Fibroblast of villous mesenchyme (primary cell): Measurements from ENCODE around the gene WDR90. TPM values are rescaled to one million over a fixed set of nuclear protein-coding genes. Genes with fewer than 3 reads are reported as not detected.
"Not testable (repeated sequence)": the region's sequence is repeated elsewhere in the genome, so short reads cannot be mapped to it uniquely, and the experiment has no call there.

Experiments used
- DNase-seq: peaks from one replicate; pipeline ENCODE4 v3.0.0-alpha.2; 2010; ENCODE audit warnings: low read depth
- H3K4me3 ChIP-seq: 2 replicates; pipeline ENCODE4 v1.5.1; 2011; ENCODE audit warnings: low read depth, mild to moderate bottlenecking, low read length
- total RNA-seq: library from RNA; depleted of rRNA; stranded (reverse); fragments of >200 nt; gene quantifications from 2 replicates; pipeline ENCODE4 v1.2.3, GENCODE V29; 2012
- TF ChIP-seq, protein P1 (sequence below): IDR thresholded peaks from 2 replicates; pipeline ENCODE4 v1.5.1; 2012; ENCODE audit warnings: low read depth, mild to moderate bottlenecking, low read length; ENCODE audit not compliant: insufficient read depth

WDR90 gene
- total RNA-seq, 1 donor: 12.5 TPM

DNA sequence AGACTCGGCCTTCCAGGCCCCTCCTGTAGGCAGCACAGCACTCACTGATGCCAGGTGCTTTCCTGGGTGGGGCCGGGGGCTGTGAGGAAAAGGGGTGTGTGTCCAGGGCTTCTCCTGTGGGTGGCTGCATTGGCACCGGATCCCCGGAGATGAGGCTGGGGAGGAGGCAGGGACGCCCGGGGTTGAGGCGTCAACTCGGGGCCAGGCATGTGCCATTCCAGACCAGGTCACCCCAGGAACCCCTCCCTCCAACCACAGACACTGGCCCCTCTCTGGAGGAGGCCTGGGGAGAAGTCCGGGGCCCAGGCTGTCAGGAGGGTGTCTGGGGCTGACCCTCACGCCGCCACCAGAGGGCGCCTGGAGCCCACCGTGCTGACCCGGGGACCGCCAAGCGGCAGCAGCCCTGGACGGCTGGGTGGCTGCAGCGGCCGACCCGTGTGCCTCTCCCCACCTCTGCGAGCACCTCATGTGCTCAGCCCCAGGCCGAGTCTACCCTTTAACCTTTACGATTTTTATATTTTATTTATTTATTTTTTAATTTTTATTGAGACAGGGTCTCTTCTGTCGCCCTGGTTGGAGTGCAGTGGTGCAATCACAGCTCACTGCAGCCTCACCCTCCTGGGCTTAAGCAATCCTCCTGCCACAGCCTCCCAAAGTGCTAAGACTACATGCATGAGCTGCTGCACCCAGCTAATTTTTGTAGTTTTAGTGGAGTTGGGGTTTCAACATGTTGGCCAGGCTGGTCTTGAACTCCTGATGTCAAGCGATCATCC lies 62.6 kb downstream of the WDR90 start:
- TF ChIP-seq, protein P1, sequence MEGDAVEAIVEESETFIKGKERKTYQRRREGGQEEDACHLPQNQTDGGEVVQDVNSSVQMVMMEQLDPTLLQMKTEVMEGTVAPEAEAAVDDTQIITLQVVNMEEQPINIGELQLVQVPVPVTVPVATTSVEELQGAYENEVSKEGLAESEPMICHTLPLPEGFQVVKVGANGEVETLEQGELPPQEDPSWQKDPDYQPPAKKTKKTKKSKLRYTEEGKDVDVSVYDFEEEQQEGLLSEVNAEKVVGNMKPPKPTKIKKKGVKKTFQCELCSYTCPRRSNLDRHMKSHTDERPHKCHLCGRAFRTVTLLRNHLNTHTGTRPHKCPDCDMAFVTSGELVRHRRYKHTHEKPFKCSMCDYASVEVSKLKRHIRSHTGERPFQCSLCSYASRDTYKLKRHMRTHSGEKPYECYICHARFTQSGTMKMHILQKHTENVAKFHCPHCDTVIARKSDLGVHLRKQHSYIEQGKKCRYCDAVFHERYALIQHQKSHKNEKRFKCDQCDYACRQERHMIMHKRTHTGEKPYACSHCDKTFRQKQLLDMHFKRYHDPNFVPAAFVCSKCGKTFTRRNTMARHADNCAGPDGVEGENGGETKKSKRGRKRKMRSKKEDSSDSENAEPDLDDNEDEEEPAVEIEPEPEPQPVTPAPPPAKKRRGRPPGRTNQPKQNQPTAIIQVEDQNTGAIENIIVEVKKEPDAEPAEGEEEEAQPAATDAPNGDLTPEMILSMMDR: peak; percentile 92
- H3K4me3 ChIP-seq: no peak overlapping the region
- peak; percentile 60 for DNase-seq

DNA sequence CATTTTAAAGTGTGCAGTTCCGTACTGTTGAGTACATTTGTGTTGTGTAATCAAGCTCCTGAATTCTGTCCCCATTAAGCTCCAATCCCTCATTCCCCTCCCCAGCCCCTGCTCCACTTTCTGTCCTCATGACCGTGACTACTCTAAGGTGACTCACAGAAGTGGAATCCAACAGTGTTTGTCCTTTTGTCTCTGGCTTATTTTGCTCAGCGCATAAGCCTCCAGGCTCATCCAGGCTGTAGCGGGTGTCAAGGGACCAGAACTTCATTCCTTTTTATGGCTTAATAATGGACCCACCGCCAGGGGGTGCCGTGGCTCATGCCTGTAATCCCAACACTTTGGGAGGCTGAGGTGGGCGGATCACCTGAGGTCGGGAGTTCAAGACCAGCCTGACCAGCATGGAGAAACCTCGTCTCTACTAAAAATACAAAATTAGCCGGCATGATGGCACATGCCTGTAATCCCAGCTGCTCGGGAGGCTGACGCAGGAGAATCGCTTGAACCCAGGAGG lies 63.6 kb downstream of the WDR90 start:
- DNase-seq: peak; percentile 94
- not testable (repeated sequence) for H3K4me3 ChIP-seq
- TF ChIP-seq, protein P1: peak; percentile 55

DNA sequence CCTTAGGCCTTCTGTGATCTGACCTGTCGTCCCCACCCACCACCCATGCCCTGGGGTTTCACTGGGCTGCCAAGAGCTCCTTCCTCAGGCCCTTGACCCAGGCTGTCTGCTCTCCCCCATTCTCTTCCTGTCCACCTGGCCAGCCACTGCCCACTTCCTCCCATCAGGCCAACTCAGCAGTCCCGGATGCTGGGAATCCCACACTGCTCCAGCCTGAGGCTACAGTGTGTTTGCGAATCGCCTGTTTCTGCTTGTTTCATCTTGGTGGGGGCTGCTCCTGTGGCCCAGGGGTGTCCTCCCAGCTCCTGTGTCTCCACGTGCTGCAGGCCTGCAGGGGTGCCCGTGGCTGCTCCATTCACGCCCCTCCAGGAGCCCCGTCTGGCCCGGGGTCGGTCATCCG lies 64.9 kb downstream of the WDR90 start:
- DNase-seq: no peak
- no peak overlapping the region for H3K4me3 ChIP-seq
- TF ChIP-seq, protein P1: no peak

DNA sequence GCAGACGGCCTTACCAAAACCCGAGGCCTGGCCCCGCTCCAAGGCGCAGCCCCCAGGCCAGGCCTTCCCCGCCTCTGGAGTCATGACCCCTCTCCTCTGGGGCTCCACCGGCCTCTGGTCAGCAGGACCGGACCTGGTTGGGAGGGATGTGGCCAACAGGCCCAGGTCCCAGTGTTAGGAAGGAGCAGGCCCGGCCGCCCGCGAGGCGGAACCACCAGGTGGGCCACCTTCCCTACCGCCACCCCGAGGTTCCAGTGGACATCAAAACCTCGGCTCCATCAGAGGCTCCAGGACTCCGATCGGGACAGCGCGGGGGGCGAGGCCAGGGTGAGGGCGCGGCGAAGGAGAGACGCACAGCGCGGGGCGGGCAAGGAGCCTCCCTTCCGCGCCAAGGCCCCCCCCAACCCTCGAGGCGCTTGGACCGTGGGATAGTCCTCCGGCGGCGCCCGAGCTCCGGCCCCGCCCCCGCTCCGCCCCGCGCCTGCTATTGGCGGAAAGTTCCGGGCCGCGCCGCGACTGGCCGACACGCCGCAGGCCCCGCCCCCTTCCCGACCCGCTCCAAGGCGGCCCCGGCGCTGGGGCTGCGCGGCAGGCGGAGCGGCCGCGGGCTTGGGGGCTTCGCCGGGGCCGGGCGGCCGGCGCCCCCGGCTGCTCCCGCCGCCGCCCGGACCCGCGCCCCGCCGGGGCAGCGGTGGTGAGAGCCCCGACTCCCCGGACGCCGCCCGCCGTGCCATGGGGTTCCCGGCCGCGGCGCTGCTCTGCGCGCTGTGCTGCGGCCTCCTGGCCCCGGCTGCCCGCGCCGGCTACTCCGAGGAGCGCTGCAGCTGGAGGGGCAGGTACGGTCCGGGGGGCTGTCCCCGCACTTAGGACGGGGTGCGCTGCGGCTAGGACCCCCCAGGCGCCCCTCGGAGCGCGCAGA lies 65.7 kb downstream of the WDR90 start, which contains the start of gene METRN:
Gene METRN (plus strand): TSS at position 561 of the 919 bp plus-strand sequence. CDS start 172 bp downstream, at position 733.
- H3K4me3 ChIP-seq: peak within 1 kb of the TSS; percentile 66
- TF ChIP-seq, protein P1: no peak
- peak; percentile 87 for DNase-seq

DNA sequence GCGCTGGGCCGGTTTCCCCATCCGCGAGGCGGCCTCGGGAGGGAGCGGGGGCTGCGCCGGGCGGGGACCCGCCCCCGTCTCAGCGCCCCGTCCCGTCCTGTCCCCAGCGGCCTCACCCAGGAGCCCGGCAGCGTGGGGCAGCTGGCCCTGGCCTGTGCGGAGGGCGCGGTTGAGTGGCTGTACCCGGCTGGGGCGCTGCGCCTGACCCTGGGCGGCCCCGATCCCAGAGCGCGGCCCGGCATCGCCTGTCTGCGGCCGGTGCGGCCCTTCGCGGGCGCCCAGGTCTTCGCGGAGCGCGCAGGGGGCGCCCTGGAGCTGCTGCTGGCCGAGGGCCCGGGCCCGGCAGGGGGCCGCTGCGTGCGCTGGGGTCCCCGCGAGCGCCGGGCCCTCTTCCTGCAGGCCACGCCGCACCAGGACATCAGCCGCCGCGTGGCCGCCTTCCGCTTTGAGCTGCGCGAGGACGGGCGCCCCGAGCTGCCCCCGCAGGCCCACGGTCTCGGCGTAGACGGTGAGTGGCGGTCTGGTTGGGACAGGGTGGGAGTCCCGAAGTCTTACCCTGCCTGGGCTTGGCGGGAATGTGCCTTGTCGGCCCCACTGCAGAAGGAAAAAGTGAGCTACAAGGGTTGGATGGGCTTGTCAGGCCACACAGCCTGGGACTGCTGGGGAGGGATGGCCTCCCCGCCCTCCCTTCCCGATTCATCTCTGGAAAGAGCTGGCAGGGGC lies 66.5 kb downstream of the WDR90 start:
- peak; percentile 27 for DNase-seq
- TF ChIP-seq, protein P1: no peak
- H3K4me3 ChIP-seq: peak overlapping the region; percentile 66

DNA sequence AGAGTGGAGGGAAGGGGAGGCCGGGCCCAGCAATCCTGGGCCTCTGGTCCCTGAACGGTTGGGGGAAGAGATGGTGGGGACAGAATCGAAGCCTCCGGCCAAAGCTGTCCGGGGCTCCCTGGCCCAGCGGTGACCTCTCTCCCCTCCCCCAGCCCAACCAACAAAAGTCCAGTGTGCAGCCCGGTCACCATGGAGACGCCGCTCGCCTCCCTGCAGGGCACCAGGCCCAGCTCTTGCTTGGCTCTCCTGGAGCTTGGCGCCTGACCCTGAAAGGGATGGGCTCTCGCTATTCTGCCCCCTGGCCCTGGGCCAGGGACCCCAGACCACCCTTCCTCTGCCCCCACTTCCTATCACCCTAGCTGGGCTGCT lies 67.0 kb downstream of the WDR90 start:
- TF ChIP-seq, protein P1: no peak
- H3K4me3 ChIP-seq: peak overlapping the region; percentile 55
- DNase-seq: peak; percentile 31
